Measurements from ENCODE around the gene NUBP2.

Gene NUBP2

DNA sequence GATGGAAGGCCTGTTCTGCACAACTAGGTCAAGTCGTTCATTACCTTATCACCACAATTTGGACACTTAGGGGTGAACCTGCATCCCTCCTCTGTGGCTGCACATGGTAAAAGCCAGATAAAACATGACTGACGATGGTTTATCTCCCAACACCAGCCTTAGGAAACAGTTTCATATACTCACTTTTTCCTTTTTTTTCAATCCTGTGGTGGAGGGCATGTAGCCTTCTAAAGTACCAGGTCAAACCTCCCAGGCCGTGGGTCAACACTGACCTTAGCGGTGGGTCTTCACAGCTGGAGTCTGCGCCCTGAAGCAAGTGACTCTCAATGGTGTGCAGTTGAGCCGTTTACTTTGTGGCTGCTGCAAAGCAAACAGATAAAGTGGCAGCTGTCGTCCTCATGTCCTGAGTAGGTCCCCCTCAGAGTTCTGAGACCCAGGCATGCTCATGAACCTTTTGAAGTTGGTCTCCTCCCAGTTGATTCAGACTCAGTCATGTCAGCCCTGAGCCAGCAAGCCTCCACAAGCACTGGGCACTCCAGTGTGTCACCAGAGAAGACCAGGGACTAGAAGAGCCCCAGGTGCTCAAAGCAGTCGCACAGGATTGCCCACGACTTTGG, 50.2 kb downstream of the NUBP2 start:
- no peak for DNase-seq

DNA sequence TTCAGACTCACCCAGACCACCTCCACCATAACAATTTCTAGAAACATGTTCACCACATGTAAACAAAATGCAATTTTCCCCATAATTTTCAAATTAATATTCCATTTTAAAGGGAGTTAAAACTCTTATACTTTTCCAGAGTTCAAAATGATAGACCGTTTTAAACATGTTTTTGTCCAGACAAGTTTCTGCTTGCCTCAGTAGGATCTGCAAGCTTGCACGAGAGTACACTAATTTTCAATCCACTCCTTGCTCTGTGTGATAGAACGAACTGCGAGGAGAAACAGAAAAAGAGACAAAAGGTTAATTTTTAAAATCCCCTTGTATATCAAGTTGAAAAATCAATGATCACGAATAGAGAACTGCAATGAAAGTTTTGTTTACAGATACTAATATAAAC, 51.3 kb downstream of the NUBP2 start:
- no peak for DNase-seq

All from NCI-H526 treated with DMSO at 0.1 percent for 48 hours (cell line).